CD4-positive, alpha-beta T cell treated with Interleukin-15 for 4 hours (primary cell): ENCODE data around the gene SIRT3.
"Not testable (repeated sequence)": the region's sequence is repeated elsewhere in the genome, so short reads cannot be mapped to it uniquely, and the experiment has no call there.

Experiments used
- DNase-seq: peaks from one replicate; pipeline ENCODE4 v3.0.0-alpha.2; 2020; ENCODE audit warnings: low spot score

Gene SIRT3

GRCh38 chr11:203056-203944, 32.8 kb downstream of the SIRT3 start:
- DNase-seq, result no peak

GRCh38 chr11:202490-202889, 33.7 kb downstream of the SIRT3 start:
- DNase-seq, result no peak

- DNase-seq, result no peak
Observed at GRCh38 chr11:201966-202365, 34.2 kb downstream of the SIRT3 start.

- no peak for DNase-seq
Observed at GRCh38 chr11:200224-201003, 35.7 kb downstream of the SIRT3 start.

GRCh38 chr11:199782-200181, 36.4 kb downstream of the SIRT3 start:
- no peak for DNase-seq

GRCh38 chr11:199004-199581, 37.0 kb downstream of the SIRT3 start:
- no peak for DNase-seq

GRCh38 chr11:198236-198806, 37.8 kb downstream of the SIRT3 start:
- DNase-seq, result no peak

- no peak for DNase-seq
Observed at GRCh38 chr11:197741-198235, 38.4 kb downstream of the SIRT3 start.

GRCh38 chr11:196786-197731, 39.1 kb downstream of the SIRT3 start:
- no peak for DNase-seq

- not testable (repeated sequence) for DNase-seq
Observed at GRCh38 chr11:193481-193880, 42.7 kb downstream of the SIRT3 start.

GRCh38 chr11:192674-193128, 43.4 kb downstream of the SIRT3 start, which contains the start of gene SCGB1C1:
Gene SCGB1C1 (plus strand): TSS chr11:193078. CDS start chr11:193100, 22 bp downstream.
- not testable (repeated sequence) for DNase-seq

- DNase-seq, result peak; percentile 33
Observed at GRCh38 chr11:191490-192478, 44.4 kb downstream of the SIRT3 start.

GRCh38 chr11:190546-190945, 45.6 kb downstream of the SIRT3 start:
- DNase-seq, result not testable (repeated sequence)

GRCh38 chr11:189843-190311, 46.3 kb downstream of the SIRT3 start:
- DNase-seq, result not testable (repeated sequence)

GRCh38 chr11:189200-189783, 46.9 kb downstream of the SIRT3 start:
- DNase-seq, result not testable (repeated sequence)

- not testable (repeated sequence) for DNase-seq
Observed at GRCh38 chr11:180242-180641, 55.9 kb downstream of the SIRT3 start.
